Stomach (tissue), 9 donors: ENCODE results near the gene SLC16A5. TPM values are rescaled to one million over a fixed set of nuclear protein-coding genes. Genes with fewer than 3 reads are reported as not detected.
"Not testable (repeated sequence)": the region's sequence is repeated elsewhere in the genome, so short reads cannot be mapped to it uniquely, and the experiment has no call there.

ENCODE experiments used
- DNase-seq, 2 donors: peaks; one replicate each; pipeline versions ENCODE4 v3.0.0 to v3.0.0-alpha.2; 2013 to 2019
- H3K27ac ChIP-seq, 5 donors: fragments of 200-600 bp in 4 of 5; sonication (generic) in 4 of 5; one replicate each; pipeline ENCODE4 v1.5.1; 2013 to 2019; ENCODE audit warnings: mild to moderate bottlenecking in 1 of 5, moderate library complexity in 1 of 5
- H3K27me3 ChIP-seq, 3 donors: fragments of 200-600 bp; sonication (generic); one replicate each; pipeline ENCODE4 v1.5.1; 2017 to 2019; ENCODE audit warnings: mixed run types in 1 of 3
- H3K36me3 ChIP-seq, 4 donors: fragments of 200-600 bp; sonication (generic); 1 replicate in 3 of 4; 2 replicates in 1 of 4; pipeline ENCODE4 v1.5.1; 2016 to 2019
- H3K4me1 ChIP-seq, 4 donors: fragments of 200-600 bp; sonication (generic); one replicate each; pipeline ENCODE4 v1.5.1; 2016 to 2019
- H3K4me3 ChIP-seq, 4 donors: fragments of 200-600 bp; sonication (generic) in 3 of 4; one replicate each; pipeline ENCODE4 v1.5.1; 2016 to 2019; ENCODE audit warnings: mild to moderate bottlenecking in 1 of 4
- H3K9me3 ChIP-seq, 4 donors: fragments of 200-600 bp; sonication (generic); one replicate each; pipeline ENCODE4 v1.5.1; 2016 to 2019
- EP300 ChIP-seq: sonication (generic); formaldehyde crosslinking; IDR thresholded peaks from one replicate; pipeline ENCODE4 v1.6.1; 2017; ENCODE audit warnings: antibody characterized with exemption
- POLR2A ChIP-seq, 4 donors: fragments of 450-650 bp; IDR thresholded peaks; one replicate each; pipeline ENCODE4 v1.6.1; 2016; ENCODE audit warnings: antibody characterized with exemption in 4 of 4, control low read depth in 2 of 4, mild to moderate bottlenecking in 1 of 4, moderate library complexity in 1 of 4
- POLR2AphosphoS5 ChIP-seq, 3 donors: sonication (generic); formaldehyde crosslinking; IDR thresholded peaks; one replicate each; pipeline ENCODE4 v1.6.1; 2016; ENCODE audit warnings: antibody characterized with exemption in 3 of 3
- WGBS, 5 donors: extraction: QIAGEN DNeasy Blood & Tissue Kit in 3 of 5; methylation state at CpG; one replicate each; pipeline versions ENCODE4 v1.1.5 to v1.1.7; 2013 to 2018; 5-methylcytosine and 5-hydroxymethylcytosine counted together
- intact Hi-C: fragments of 100-400 bp; cut with DNase I; formaldehyde crosslinking; loops from one replicate; pipeline ENCODE4 v1.15.1; 2023; ENCODE audit warnings: low total_unique reads
- polyA plus RNA-seq, 3 donors: library from polyadenylated mRNA; stranded (reverse); fragments of 200-250 nt; gene quantifications; one replicate each; pipeline ENCODE4 v1.2.3, GENCODE V29; 2013
- total RNA-seq, 5 donors: library from RNA; depleted of rRNA; stranded (reverse); fragments of >200 nt; gene quantifications; one replicate each; pipeline versions ENCODE4 v1.1.0 to v1.2.3, GENCODE V29; 2014 to 2016
- TF ChIP-seq, protein P1 (sequence below), 7 experiments: fragments of 450-650 bp in 4 of 7; fragments of 200-600 bp in 3 of 7; sonication (generic) in 3 of 7; IDR thresholded peaks; one replicate each; pipeline ENCODE4 v1.5.1; 2016 to 2019; ENCODE audit warnings: antibody characterized with exemption in 7 of 7, control low read depth in 2 of 7, mild to moderate bottlenecking in 1 of 7
- donor health status: healthy with polysubstance abuse.
- donor health status: Bipolar disorder and iron deficiency.
- donor health status: healthy.

SLC16A5 gene
- total and polyA plus RNA-seq, 8 donors: 6.8 to 132 (median 36.5) TPM

DNA sequence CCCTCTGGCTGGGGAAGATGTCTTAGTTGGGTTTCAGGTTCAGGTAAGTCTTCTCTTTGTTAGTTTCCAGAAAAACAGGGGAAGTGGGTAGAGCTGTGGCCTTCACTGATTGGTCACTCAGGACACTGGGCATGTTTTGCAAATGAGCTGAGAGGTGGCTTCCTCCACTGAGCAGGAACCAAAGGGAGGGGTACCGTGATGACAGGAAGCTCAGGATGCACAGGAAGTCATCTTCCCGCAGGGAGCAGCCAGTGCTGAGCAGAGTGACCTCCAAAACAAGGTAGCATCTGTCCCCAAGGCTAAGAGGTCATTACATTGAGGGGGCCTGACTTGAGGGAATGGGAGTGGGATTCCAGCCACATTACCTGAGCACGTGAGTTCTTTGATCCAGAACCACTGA, 38.2 kb downstream of the SLC16A5 start:
- Histone ChIP-seq H3K4me3 (no peak overlapping the region), H3K4me1 (peaks cover 21 to 54% (median 43%) of the 10 kb centered on the region in 4 donors), H3K27ac (peak overlapping the region in 2 of 5 donors; percentile 85 to 87), H3K36me3 (peaks cover 10 to 29% (median 27%) of the 10 kb centered on the region in 4 donors), H3K27me3 (no peaks in the 10 kb centered on the region), H3K9me3 (no peaks in the 10 kb centered on the region)
- TF ChIP-seq, protein P1, sequence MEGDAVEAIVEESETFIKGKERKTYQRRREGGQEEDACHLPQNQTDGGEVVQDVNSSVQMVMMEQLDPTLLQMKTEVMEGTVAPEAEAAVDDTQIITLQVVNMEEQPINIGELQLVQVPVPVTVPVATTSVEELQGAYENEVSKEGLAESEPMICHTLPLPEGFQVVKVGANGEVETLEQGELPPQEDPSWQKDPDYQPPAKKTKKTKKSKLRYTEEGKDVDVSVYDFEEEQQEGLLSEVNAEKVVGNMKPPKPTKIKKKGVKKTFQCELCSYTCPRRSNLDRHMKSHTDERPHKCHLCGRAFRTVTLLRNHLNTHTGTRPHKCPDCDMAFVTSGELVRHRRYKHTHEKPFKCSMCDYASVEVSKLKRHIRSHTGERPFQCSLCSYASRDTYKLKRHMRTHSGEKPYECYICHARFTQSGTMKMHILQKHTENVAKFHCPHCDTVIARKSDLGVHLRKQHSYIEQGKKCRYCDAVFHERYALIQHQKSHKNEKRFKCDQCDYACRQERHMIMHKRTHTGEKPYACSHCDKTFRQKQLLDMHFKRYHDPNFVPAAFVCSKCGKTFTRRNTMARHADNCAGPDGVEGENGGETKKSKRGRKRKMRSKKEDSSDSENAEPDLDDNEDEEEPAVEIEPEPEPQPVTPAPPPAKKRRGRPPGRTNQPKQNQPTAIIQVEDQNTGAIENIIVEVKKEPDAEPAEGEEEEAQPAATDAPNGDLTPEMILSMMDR (IDR thresholded peaks at IDR 0.05): no peak
- TF ChIP-seq EP300 (no peak), POLR2AphosphoS5 (IDR thresholded peaks at IDR 0.05) (no peak), POLR2A (IDR thresholded peaks at IDR 0.05) (no peak)
- intact Hi-C loops: no loop called here
- no peak for DNase-seq
- 62 to 79% (median 67%) methylated on average over 3 of the region's 3 CpGs for WGBS, 5 donors

DNA sequence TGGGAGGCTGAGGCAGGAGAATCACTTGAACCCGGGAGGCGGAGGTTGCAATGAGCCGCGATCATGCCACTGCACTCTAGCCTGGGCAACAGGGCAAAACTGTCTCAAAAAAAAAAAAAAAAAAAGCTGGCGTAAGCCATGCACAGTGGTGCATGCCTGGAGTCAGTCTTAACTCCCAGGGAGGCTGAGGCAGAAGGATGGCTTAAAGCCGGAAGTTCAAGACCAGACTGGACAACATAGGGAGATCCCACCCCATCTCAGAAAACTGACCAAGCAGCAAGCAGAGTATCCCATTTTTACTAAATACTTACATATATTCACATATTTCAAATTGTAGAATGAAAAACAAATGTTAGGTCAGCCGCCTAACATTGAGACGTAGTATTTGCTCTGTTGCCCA, 39.2 kb downstream of the SLC16A5 start:
- Histone ChIP-seq H3K4me1 (peaks cover 21 to 56% (median 49%) of the 10 kb centered on the region in 4 donors), H3K27me3 (no peaks in the 10 kb centered on the region), H3K36me3 (peaks cover 10 to 23% (median 20%) of the 10 kb centered on the region in 4 donors), H3K27ac (no peak overlapping the region), H3K9me3 (no peaks in the 10 kb centered on the region), H3K4me3 (no peak overlapping the region)
- DNase-seq: no peak
- intact Hi-C loops: no loop called here
- TF ChIP-seq EP300 (no peak), POLR2AphosphoS5 (IDR thresholded peaks at IDR 0.05) (no peak)
- TF ChIP-seq, protein P1 (IDR thresholded peaks at IDR 0.05): no peak
- 84 to 98% (median 89%) methylated on average over 8 of the region's 8 CpGs for WGBS, 5 donors

DNA sequence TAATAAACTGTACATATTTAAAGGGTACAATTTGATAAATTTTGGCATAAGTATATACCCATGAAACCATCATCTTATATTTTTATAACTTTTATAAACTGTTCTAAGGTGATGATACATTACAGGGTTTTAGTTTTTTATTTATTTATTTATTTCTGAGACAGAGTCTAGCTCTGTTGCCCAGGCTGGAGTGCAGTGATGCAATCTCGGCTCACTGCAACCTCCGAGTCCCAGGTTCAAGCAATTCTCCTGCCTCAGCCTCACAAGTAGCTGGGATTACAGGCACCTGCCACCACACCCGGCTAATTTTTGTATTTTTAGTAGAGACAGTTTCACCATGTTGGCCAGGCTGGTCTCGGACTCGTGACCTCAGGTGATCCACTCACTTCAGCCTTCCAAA, 40.2 kb downstream of the SLC16A5 start:
- Histone ChIP-seq H3K27ac (peak overlapping the region in 1 of 5 donors; percentile 8), H3K36me3 (peaks cover 10 to 23% (median 20%) of the 10 kb centered on the region in 4 donors), H3K4me1 (peaks cover 21 to 59% (median 55%) of the 10 kb centered on the region in 4 donors)
- H3K27me3 ChIP-seq, H3K4me3 ChIP-seq, DNase-seq, intact Hi-C loops, H3K9me3 ChIP-seq: not testable (repeated sequence)
- WGBS, 5 donors: 85 to 90% (median 87%) methylated on average over 5 of the region's 5 CpGs

DNA sequence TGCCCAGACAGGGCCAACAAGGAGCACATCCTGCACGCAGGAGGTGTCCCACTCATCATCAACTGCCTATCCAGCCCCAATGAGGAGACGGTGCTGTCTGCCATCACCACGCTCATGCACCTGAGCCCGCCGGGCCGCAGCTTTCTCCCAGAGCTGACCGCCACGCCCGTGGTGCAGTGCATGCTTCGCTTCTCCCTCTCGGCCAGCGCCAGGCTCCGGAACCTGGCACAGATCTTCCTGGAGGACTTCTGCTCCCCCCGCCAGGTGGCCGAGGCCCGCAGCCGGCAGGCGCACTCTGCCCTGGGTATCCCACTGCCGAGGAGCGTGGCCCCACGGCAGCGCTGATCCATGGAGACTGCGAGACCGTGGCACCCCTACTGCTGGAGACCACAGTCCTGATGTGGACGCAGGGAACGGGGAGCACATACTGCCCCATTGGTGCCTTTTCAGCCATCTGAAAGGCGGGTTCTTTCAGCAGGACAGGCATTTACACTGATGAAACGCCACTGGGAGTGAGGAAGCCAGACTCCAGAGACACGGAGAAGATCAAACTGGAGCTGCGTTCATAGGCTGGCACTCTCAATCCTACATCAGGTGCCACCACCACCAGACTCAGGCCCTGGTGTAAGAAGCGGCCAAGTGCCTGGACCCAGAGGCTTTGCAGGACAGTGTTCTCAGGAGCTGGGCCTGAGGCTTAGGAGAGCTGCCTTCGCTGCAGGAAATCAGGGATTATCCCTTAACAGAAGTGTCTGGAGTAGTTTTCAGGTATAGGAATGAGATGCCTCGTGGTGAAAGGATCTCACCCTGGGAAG, 41.1 kb downstream of the SLC16A5 start:
- Histone ChIP-seq H3K4me3 (no peak overlapping the region), H3K4me1 (peaks cover 19 to 51% (median 50%) of the 10 kb centered on the region in 4 donors), H3K27me3 (no peaks in the 10 kb centered on the region), H3K27ac (peak overlapping the region in 1 of 5 donors; percentile 90), H3K9me3 (no peaks in the 10 kb centered on the region), H3K36me3 (peaks cover 10 to 23% (median 20%) of the 10 kb centered on the region in 4 donors)
- WGBS, 5 donors: 82 to 90% (median 85%) methylated on average over 27 to 33 of the region's 33 CpGs
- DNase-seq: no peak
- TF ChIP-seq POLR2A (IDR thresholded peaks at IDR 0.05): no peak
- TF ChIP-seq, protein P1 (IDR thresholded peaks at IDR 0.05): no peak
- TF ChIP-seq EP300: no peak
- no peak for TF ChIP-seq POLR2AphosphoS5 (IDR thresholded peaks at IDR 0.05)
- intact Hi-C loops: no loop called here

DNA sequence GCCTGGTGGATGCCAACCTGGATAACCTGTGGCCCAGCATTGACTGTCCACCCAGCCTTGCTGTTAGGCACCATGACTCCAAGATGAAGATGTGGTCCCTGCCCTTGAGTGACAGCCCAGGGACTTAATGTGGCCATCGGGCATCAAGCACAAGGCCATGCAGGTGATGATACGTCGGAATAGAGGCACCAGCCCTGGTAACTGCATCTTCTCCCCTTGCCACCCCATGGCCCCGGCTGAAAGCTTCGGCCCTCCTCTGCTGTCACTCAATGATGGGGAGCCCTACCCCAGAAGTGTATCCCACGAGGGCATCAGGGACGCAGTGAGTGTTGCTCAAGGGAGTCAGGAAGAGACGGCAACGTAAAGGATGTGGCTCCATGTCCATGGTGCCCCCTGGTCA, 41.8 kb downstream of the SLC16A5 start:
- peak overlapping the region in 3 of 5 donors; percentile 5 to 91 (median 90) for H3K27ac ChIP-seq
- H3K4me1 ChIP-seq: peaks cover 12 to 45% (median 43%) of the 10 kb centered on the region in 4 donors
- H3K9me3 ChIP-seq: no peaks in the 10 kb centered on the region
- DNase-seq: no peak
- H3K36me3 ChIP-seq: peaks cover 10 to 23% (median 20%) of the 10 kb centered on the region in 4 donors
- 83 to 91% (median 88%) methylated on average over 6 to 9 of the region's 9 CpGs for WGBS, 5 donors
- H3K27me3 ChIP-seq: no peaks in the 10 kb centered on the region
- intact Hi-C loops: no loop called here
- no peak overlapping the region for H3K4me3 ChIP-seq
- TF ChIP-seq, protein P1 (IDR thresholded peaks at IDR 0.05): no peak
- TF ChIP-seq POLR2A (IDR thresholded peaks at IDR 0.05) (no peak), EP300 (no peak), POLR2AphosphoS5 (IDR thresholded peaks at IDR 0.05) (no peak)
